T-helper 22 cell (primary cell): ENCODE data around the gene ISLR.

ENCODE experiments used
- DNase-seq: peaks from one replicate; pipeline ENCODE4 v3.0.0-alpha.2; 2020; ENCODE audit warnings: low read depth

The ISLR gene

GRCh38 chr15:74171965-74172541, 1.5 kb upstream of the ISLR start:
- no peak for DNase-seq

DNA sequence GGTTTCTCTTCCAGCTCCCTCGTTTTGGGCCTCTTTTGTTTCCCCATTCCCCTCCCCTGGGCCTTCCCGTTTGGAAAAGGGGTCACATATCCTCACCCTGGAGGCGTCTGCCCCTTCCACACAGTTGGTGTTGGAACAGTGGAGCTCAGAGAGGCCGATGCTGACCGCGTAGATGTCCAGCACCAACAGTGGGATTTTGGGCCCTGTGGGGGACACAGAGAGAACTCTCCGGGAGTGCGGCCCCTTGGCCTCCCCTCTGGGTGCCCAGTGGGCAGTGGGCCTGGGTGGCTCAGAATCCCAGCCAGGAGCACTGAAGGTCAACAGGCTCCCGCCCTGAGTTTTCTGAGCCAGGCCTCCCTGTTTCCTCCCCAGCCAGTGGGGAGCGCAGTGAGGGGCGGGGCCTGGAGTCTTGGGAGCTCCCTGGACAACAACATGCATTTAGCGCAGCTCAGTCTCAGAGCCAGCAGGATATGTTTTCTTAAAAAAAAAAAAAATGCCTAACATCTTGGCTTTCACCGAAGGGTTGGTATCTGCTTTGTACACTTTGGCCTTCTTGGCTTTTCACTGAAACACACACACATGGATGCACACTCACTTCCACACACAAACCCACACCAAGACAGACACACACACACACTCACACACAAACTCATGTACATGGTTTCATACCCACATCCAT, 670 bp upstream of the ISLR start:
- no peak for DNase-seq

DNA sequence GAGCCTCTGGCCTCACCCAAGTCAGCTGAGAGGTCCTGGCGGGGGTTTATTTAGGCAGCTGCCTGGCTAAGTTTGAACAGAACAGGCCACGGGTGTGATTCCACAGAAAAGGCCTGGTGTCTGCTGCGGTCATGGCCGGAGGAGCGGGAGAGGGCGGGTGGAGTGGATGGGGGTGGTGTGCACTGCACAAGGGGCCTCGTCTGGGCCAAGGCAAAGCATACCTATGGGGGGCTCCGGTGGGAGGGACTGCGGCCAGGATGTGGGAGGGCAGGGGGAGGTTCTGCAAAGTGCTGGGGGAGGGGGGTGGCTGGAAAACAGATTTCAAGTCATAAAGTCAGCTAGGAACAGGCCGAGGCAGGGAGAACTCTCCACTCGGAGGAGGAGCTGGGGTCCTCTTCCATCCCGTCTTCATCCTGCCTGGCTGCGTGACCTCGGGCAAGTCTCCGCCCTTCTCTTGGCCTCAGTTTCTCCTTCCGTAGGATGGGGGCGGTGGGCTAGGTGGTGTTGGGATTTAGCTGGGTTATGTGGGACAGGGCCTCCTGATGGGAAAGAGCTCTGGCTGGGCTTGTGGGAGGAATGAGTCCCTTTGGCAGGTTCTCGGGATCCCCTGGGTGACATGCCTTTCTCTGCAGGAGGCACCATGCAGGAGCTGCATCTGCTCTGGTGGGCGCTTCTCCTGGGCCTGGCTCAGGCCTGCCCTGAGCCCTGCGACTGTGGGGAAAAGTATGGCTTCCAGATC, 878 bp downstream of the ISLR start:
- no peak for DNase-seq

- no peak for DNase-seq
These were observed 1.4 kb downstream of the ISLR start for GRCh38 chr15:74174958-74175253.

DNA sequence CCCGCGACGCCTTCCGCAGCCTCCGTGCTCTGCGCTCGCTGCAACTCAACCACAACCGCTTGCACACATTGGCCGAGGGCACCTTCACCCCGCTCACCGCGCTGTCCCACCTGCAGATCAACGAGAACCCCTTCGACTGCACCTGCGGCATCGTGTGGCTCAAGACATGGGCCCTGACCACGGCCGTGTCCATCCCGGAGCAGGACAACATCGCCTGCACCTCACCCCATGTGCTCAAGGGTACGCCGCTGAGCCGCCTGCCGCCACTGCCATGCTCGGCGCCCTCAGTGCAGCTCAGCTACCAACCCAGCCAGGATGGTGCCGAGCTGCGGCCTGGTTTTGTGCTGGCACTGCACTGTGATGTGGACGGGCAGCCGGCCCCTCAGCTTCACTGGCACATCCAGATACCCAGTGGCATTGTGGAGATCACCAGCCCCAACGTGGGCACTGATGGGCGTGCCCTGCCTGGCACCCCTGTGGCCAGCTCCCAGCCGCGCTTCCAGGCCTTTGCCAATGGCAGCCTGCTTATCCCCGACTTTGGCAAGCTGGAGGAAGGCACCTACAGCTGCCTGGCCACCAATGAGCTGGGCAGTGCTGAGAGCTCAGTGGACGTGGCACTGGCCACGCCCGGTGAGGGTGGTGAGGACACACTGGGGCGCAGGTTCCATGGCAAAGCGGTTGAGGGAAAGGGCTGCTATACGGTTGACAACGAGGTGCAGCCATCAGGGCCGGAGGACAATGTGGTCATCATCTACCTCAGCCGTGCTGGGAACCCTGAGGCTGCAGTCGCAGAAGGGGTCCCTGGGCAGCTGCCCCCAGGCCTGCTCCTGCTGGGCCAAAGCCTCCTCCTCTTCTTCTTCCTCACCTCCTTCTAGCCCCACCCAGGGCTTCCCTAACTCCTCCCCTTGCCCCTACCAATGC, 2.0 kb downstream of the ISLR start:
- DNase-seq = no peak

DNA sequence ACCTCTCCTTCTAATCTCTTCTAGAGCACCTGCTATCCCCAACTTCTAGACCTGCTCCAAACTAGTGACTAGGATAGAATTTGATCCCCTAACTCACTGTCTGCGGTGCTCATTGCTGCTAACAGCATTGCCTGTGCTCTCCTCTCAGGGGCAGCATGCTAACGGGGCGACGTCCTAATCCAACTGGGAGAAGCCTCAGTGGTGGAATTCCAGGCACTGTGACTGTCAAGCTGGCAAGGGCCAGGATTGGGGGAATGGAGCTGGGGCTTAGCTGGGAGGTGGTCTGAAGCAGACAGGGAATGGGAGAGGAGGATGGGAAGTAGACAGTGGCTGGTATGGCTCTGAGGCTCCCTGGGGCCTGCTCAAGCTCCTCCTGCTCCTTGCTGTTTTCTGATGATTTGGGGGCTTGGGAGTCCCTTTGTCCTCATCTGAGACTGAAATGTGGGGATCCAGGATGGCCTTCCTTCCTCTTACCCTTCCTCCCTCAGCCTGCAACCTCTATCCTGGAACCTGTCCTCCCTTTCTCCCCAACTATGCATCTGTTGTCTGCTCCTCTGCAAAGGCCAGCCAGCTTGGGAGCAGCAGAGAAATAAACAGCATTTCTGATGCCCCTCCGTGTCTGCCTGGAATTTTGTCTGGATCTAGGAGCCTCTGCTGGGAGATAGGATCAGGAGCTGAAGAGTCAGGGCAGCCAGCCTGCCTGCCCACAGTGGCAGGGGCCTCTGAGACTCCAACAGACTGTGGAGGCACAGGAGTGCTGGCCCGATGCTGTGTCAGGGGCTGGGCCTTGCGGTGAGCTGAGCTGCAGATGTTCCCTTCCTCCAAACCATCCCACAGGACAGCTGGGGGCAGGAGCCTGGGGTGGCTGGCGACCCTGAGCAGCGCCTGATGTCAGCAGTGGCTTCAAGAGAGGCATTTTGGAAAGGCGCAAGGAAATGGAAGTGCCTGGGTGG, 3.0 kb downstream of the ISLR start:
- DNase-seq = no peak

DNA sequence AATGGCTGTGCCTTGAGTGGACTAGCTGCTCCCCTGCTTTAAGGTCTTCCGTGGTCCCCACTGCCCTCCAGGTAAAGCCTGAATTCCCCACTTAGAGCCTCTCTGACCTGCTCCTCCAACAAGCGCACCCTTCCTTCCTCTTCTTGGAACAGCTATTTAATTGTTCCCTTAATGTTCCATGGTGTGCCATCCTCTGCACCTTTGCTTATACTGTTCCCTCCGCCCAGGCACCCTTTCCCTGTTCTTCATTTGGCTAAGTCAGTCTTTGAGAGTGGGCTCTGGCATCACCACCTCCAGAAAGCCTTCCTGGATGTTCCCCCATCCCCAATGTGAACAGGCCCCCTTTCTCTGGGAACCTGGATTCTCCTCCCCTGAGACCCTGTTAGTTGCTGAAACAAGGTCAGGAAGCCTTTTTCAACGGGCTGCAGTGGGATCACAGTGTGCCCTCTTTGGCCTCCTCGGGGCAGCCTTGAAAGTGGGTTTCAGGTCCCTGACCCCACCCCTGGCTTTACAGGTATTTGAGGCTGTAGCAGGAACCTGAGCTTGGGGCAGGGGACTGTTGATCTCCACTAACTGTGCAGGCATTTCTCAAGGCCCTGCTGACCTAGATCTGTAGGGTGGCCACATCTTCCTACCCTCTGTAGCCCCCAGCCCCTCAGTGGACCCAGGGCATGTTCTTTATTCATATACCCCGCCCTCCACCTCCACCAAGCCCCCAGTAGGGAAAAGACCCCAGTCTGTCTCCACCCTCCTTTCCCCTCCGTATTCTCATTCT, 5.0 kb downstream of the ISLR start:
- DNase-seq = no peak

DNA sequence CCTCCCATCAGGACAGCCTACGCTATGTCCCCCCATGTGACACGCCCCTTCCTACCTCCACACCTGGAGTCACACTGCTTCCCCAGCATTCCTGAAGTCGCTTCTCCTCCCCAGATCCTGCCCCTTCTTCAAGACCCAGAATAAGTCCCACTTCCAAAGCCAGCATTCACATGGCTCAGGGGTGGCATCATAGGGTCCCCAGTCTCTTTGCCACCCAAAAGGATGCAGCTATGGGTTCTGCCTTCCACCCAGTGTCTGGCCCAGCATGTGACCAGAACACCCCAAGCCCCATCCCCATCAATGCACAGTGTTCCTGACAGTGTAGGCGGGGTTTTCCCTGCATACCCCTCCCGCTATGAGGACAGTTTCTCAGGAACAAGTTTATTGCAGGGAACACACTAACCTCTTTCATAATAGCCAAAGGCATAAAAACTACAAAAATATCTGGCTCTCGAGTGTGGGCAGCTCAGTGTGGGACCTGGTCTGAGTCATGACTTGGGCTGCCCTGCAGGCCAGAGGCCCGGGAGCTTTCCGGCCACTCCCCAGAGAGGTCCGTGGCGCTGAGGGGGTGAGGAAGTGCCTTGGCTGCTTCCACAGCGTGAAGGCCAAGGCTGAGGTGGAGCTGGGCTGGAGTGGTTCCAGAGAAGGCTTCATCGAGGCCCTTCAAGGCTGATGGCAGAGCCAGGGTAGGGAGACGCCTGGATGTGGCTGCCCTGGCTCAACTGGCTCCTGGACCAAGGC, 5.8 kb downstream of the ISLR start:
- no peak for DNase-seq

GRCh38 chr15:74179983-74180880, 6.7 kb downstream of the ISLR start:
- DNase-seq = no peak

- no peak for DNase-seq
These were observed 7.5 kb downstream of the ISLR start for GRCh38 chr15:74180881-74181602.

DNA sequence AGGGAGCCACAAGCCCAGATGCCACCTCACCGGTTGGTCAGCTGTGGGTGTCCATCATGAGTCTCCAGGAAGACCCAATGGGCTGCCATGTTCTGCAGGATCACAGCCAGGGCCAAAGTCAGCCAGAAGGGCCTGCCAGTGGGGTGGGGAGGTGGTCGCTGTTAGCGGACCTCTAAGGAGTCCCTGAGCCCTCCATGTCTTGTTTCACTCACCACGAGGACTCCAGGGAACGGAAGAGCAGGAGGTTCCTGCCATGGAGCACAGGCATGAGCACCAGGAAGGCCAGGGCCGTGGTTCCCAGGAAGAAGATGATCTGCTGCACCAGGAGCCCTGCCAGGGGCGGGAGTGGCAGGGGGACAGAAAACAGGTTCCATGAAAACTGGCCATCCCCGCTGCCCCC, 8.6 kb downstream of the ISLR start:
- DNase-seq = no peak

GRCh38 chr15:74184582-74185091, 11.1 kb downstream of the ISLR start:
- DNase-seq = no peak

- no peak for DNase-seq
These were observed 12.3 kb downstream of the ISLR start for GRCh38 chr15:74185710-74186348.

DNA sequence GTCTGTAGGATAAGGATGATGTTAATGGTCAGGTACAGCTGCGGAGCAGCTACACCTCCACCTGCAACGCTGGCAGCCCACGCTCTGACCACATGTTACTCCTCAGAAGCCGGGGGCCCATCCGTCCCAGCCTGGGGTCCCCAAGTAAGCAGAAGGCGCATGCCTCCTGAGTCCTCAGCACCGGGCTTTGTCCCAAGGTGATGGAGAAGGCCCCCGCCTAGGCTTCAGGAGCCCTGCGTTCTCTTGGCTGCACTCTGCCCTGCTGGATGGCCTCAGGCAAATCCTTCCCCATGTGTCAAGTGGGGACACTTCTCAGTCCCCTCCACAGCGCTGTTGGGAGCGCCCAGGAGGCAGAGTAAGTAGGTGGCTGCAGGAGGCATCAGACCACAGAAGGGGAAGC, 14.7 kb downstream of the ISLR start:
- DNase-seq = no peak

DNA sequence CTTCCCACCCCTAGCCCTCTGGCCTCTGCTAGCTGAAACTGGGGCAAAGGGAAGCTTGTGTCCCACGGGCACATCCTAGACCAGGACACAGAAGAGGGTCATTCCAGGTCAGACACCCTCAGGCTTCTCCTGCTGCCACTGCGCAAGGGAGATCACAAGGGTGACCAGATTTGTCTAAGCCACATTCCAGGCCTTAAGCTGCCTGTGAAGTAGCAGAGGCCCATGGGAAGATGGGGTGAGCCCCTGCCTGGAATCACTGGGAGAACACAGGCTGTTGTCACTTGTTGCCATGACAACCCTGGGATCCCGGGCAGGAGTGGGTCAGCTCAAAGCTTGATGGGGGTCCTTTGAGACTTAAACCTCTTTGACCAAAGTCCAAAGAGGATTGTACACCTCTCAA, 18.3 kb downstream of the ISLR start:
- no peak for DNase-seq

GRCh38 chr15:74192751-74193150, 19.2 kb downstream of the ISLR start:
- DNase-seq = no peak

GRCh38 chr15:74193299-74193718, 19.8 kb downstream of the ISLR start:
- no peak for DNase-seq
